Tibial nerve (tissue), 4 donors: ENCODE results near the gene PARP16. TPM values are rescaled to one million over a fixed set of nuclear protein-coding genes. Genes with fewer than 3 reads are reported as not detected.

Experiments
- DNase-seq, 2 donors: peaks; one replicate each; pipeline ENCODE4 v3.0.0-alpha.2; 2019; ENCODE audit warnings: low spot score in 2 of 2
- H3K27ac ChIP-seq, 4 donors: fragments of 200-600 bp; sonication (generic) in 3 of 4; one replicate each; pipeline ENCODE4 v1.5.1; 2017 to 2019; ENCODE audit warnings: mild to moderate bottlenecking in 1 of 4
- H3K27me3 ChIP-seq, 2 donors: fragments of 200-600 bp; sonication (generic) in 1 of 2; one replicate each; pipeline versions ENCODE4 v1.5.1 to v1.6.0; 2017 to 2019
- H3K36me3 ChIP-seq, 3 donors: fragments of 200-600 bp; sonication (generic); one replicate each; pipeline ENCODE4 v1.5.1; 2018 to 2019
- H3K4me1 ChIP-seq, 4 donors: fragments of 200-600 bp; sonication (generic) in 3 of 4; one replicate each; pipeline ENCODE4 v1.5.1; 2017 to 2019
- H3K4me3 ChIP-seq, 4 donors: fragments of 200-600 bp; sonication (generic) in 3 of 4; one replicate each; pipeline ENCODE4 v1.5.1; 2017 to 2019; ENCODE audit warnings: mild to moderate bottlenecking in 1 of 4, moderate library complexity in 1 of 4
- H3K9me3 ChIP-seq, 4 donors: fragments of 200-600 bp; sonication (generic) in 3 of 4; one replicate each; pipeline ENCODE4 v1.5.1; 2017 to 2019
- EP300 ChIP-seq, 2 donors: sonication (generic); formaldehyde crosslinking; IDR thresholded peaks; one replicate each; pipeline ENCODE4 v1.6.1; 2017; ENCODE audit warnings: antibody characterized with exemption in 2 of 2, mild to moderate bottlenecking in 1 of 2
- POLR2A ChIP-seq, 2 donors: fragments of 450-650 bp; IDR thresholded peaks; one replicate each; pipeline ENCODE4 v1.6.1; 2017; ENCODE audit warnings: antibody characterized with exemption in 2 of 2, mild to moderate bottlenecking in 2 of 2, moderate library complexity in 2 of 2
- WGBS, 2 donors: methylation state at CpG; one replicate each; pipeline ENCODE4 v1.1.5; 2018; 5-methylcytosine and 5-hydroxymethylcytosine counted together
- total RNA-seq, 4 donors: library from RNA; depleted of rRNA; stranded (reverse); fragments of >200 nt; gene quantifications; one replicate each; pipeline ENCODE4 v1.1.0, GENCODE V29; 2016
- TF ChIP-seq, protein P1 (sequence below), 5 experiments: fragments of 200-600 bp in 3 of 5; fragments of 450-650 bp in 2 of 5; sonication (generic) in 3 of 5; IDR thresholded peaks; one replicate each; pipeline ENCODE4 v1.5.1; 2016 to 2019; ENCODE audit warnings: antibody characterized with exemption in 5 of 5, mild to moderate bottlenecking in 3 of 5, moderate library complexity in 2 of 5

Gene PARP16
- total RNA-seq, 4 donors from 2014 or later: 5.9 to 15.5 (median 12.1) TPM

DNA sequence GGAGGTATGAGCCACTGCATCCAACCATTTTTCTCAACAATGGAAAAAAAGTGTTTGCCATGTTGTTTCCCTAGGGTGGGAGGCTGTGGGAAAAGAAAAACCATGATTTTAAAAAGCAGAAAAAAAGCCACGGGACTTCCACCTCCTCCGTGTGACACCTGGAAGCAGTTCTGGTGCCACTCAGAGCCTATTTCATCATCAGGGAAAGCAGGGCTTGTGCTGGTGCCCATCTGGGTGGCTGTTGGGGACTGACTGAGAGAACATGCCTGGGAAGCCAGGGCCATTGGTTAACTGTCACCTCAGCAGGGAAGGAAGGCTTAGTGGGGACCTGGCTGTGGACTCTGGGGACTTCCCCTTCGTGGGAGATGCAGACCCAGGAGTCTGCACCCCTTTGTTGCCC lies 25.1 kb upstream of the PARP16 start:
- DNase-seq: no peak
- H3K36me3 ChIP-seq: no peaks in the 10 kb centered on the region
- TF ChIP-seq, protein P1, sequence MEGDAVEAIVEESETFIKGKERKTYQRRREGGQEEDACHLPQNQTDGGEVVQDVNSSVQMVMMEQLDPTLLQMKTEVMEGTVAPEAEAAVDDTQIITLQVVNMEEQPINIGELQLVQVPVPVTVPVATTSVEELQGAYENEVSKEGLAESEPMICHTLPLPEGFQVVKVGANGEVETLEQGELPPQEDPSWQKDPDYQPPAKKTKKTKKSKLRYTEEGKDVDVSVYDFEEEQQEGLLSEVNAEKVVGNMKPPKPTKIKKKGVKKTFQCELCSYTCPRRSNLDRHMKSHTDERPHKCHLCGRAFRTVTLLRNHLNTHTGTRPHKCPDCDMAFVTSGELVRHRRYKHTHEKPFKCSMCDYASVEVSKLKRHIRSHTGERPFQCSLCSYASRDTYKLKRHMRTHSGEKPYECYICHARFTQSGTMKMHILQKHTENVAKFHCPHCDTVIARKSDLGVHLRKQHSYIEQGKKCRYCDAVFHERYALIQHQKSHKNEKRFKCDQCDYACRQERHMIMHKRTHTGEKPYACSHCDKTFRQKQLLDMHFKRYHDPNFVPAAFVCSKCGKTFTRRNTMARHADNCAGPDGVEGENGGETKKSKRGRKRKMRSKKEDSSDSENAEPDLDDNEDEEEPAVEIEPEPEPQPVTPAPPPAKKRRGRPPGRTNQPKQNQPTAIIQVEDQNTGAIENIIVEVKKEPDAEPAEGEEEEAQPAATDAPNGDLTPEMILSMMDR (IDR thresholded peaks at IDR 0.05): no peak
- TF ChIP-seq POLR2A (IDR thresholded peaks at IDR 0.05) (no peak), EP300 (IDR thresholded peaks at IDR 0.05) (no peak)
- H3K4me1 ChIP-seq: peaks cover 0 to 9% (median 0%) of the 10 kb centered on the region in 4 donors
- 50 to 57% methylated on average over 3 of the region's 3 CpGs for WGBS, 2 donors
- H3K4me3 ChIP-seq: no peak overlapping the region
- H3K27ac ChIP-seq: no peak overlapping the region
- H3K27me3 ChIP-seq: no peaks in the 10 kb centered on the region
- no peaks in the 10 kb centered on the region for H3K9me3 ChIP-seq

DNA sequence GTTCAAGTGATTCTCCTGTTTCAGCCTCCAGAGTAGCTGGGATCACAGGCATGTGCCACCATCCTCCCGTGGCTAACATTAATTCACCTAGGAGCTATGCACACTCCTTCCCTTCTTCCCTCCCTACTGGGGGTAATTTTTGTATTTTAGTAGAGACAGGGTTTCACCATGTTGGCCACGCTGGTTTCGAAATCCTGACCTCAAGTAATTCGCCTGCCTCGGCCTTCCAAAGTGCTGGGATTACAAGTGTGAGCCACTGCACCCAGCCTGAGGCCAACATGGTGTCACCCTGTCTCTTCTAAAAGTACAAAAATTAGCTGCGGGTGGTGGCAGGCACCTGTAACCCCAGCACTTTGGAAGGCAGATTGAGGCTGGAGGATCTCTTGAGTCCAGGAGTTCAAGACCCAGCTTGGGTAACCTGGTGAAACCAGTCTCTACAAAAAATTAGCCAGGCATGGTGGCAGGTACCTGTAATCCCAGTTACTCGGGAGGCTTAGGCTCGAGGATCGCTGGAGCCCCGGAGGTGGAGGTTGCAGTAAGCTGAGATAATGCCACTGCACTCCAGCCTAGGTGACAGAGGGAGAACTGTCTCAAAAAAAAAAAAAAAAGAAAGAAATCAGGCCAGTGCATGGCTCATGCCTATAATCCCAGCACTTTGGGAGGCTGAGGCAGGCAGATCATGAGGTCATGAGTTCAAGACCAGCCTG lies 23.9 kb upstream of the PARP16 start:
- Histone ChIP-seq H3K9me3 (no peaks in the 10 kb centered on the region), H3K36me3 (no peaks in the 10 kb centered on the region), H3K4me3 (no peak overlapping the region), H3K27ac (no peak overlapping the region), H3K27me3 (no peaks in the 10 kb centered on the region), H3K4me1 (peaks cover 0 to 10% (median 0%) of the 10 kb centered on the region in 4 donors)
- WGBS, 2 donors: 88 to 89% methylated on average over 10 of the region's 10 CpGs
- TF ChIP-seq EP300 (IDR thresholded peaks at IDR 0.05) (no peak), POLR2A (IDR thresholded peaks at IDR 0.05) (no peak)
- TF ChIP-seq, protein P1 (IDR thresholded peaks at IDR 0.05): no peak
- DNase-seq: no peak

DNA sequence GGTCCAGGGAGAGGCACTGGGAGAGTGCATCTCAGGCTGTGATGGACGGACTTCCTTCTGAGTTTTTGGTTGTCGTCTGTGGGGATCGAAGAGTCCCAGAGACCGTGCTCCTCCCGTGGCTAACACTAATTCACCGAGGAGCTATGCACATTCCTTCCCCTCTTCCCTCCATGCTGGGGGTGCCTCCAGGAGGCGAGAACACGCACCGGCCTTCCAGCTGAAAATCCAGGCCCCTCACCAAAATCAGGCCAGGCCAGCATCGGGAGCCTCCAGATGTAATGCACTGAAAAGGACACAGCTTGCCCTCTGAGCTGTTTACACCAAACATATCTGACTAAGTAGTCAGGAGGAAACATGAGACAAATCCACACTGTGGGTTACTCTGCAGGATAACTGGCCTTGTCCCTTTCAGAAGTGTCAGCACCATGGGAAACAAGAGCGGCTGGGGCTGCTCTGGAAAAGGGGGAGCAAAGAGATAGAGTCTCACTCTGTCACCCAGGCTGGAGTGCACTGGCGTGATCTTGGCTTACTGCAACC lies 23.3 kb upstream of the PARP16 start:
- Histone ChIP-seq H3K9me3 (no peaks in the 10 kb centered on the region), H3K4me1 (peaks cover 0 to 16% (median 2%) of the 10 kb centered on the region in 4 donors), H3K4me3 (no peak overlapping the region), H3K27ac (no peak overlapping the region), H3K27me3 (no peaks in the 10 kb centered on the region), H3K36me3 (no peaks in the 10 kb centered on the region)
- WGBS, 2 donors: 71 to 80% methylated on average over 10 to 12 of the region's 12 CpGs
- no peak for TF ChIP-seq EP300 (IDR thresholded peaks at IDR 0.05)
- TF ChIP-seq, protein P1 (IDR thresholded peaks at IDR 0.05): no peak
- TF ChIP-seq POLR2A (IDR thresholded peaks at IDR 0.05): no peak
- DNase-seq: no peak

DNA sequence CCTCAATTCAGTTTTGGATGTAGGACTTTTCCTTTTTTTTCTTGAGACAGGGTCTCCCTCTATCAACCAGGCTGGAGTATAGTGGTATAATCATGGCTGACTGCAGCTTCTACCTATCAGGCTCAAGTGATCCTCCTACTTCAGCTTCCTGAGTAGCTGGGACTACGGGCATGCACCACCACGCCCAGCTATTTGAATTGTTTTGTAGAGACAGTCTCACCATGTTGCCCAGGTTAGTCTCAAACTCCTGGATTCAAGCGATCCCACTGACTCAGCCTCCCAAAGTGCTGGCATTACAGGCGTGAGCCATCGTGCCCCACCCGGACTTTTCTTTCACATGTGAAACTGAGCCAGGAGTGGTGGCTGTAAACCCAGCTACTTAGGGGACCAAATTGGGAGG lies 21.3 kb upstream of the PARP16 start:
- WGBS, 2 donors: 86 to 88% methylated on average over 6 of the region's 6 CpGs
- no peak for TF ChIP-seq EP300 (IDR thresholded peaks at IDR 0.05)
- TF ChIP-seq, protein P1 (IDR thresholded peaks at IDR 0.05): no peak
- H3K4me3 ChIP-seq: no peak overlapping the region
- H3K36me3 ChIP-seq: no peaks in the 10 kb centered on the region
- peaks cover 0 to 26% (median 5%) of the 10 kb centered on the region in 4 donors for H3K4me1 ChIP-seq
- no peak for DNase-seq
- no peaks in the 10 kb centered on the region for H3K27me3 ChIP-seq
- no peaks in the 10 kb centered on the region for H3K9me3 ChIP-seq
- H3K27ac ChIP-seq: no peak overlapping the region

DNA sequence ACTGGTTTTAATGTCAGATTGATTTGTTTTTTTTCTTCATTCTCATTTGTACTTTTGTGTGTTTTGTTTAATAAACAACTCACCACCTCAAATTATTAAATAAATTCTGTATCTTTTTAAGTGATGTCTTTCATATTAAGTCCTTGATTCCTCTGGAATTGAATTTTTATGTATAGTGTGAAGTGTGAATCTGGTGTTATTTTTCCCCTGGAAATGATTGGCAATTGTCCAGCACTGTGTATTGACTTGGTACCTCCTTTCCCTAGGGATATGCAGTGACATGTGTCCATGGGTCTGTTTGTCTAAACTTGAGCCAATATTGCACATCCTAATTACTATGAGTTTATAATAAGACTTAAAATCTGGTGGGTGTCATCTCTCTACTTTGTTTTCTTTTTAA lies 19.9 kb upstream of the PARP16 start:
- TF ChIP-seq POLR2A (IDR thresholded peaks at IDR 0.05) (no peak), EP300 (IDR thresholded peaks at IDR 0.05) (no peak)
- TF ChIP-seq, protein P1 (IDR thresholded peaks at IDR 0.05): no peak
- Histone ChIP-seq H3K36me3 (no peaks in the 10 kb centered on the region), H3K9me3 (no peaks in the 10 kb centered on the region), H3K27ac (no peak overlapping the region), H3K4me3 (no peak overlapping the region), H3K27me3 (no peaks in the 10 kb centered on the region), H3K4me1 (peaks cover 0 to 17% (median 5%) of the 10 kb centered on the region in 4 donors)
- DNase-seq: no peak
